PC-3 (cell line): Measurements from ENCODE around the gene CDK18.

Experiments
- CTCF ChIP-seq: fragments of 300-600 bp; sonication (generic); conservative IDR thresholded peaks from 2 replicates; pipeline ENCODE4 v1.5.1; 2017; ENCODE audit warnings: antibody characterized with exemption, low read depth, mild to moderate bottlenecking, low read length
- EZH2 ChIP-seq: fragments of 300-600 bp; sonication (generic); IDR thresholded peaks from one replicate; pipeline ENCODE4 v1.6.1; 2017; ENCODE audit warnings: antibody characterized with exemption, mild to moderate bottlenecking, low read length; ENCODE audit not compliant: unreplicated experiment
- EZH2phosphoT487 ChIP-seq: fragments of 300-600 bp; sonication (generic); IDR thresholded peaks from 2 replicates; pipeline ENCODE4 v1.6.1; 2018; ENCODE audit warnings: mild to moderate bottlenecking, antibody characterized with exemption, low read length, borderline replicate concordance

- no peak for TF ChIP-seq EZH2phosphoT487
- TF ChIP-seq CTCF: no peak
- no peak for TF ChIP-seq EZH2
Measured at GRCh38 chr1:205571747-205572146, 67.3 kb downstream of the CDK18 start.
